ENCODE results near the gene TMEM72. TPM values are rescaled to one million over a fixed set of nuclear protein-coding genes. Genes with fewer than 3 reads are reported as not detected.
A peak's percentile ranks its signal among the peaks of the same experiment; 100 is the strongest.

Gene TMEM72
- total RNA-seq, 1 experiment from 2014 or later: not detected

- DNase-seq: peak in 1 of 2 experiments; percentile 30
- Mint-ChIP-seq H3K36me3 (ENCODE audit: insufficient read depth, unreplicated experiment) (no peaks in the 10 kb centered on the region), H3K27me3 (ENCODE audit: insufficient read depth, unreplicated experiment) (peaks cover 7% of the 10 kb centered on the region), H3K4me1 (ENCODE audit: low read depth, unreplicated experiment) (no peaks in the 10 kb centered on the region), H3K4me3 (ENCODE audit: unreplicated experiment) (no peak overlapping the region), H3K27ac (ENCODE audit: unreplicated experiment) (no peak overlapping the region), H3K9me3 (ENCODE audit: unreplicated experiment) (no peaks in the 10 kb centered on the region)
- no TSS peak for BruUV-seq (replicated peaks)
- CTCF ChIA-PET: interaction anchor here (2.0 kb wide), 1 partner anchor 61 kb away, joined by 51 read pairs; no protein-coding TSS in a partner anchor
- Histone ChIP-seq H3K9me3 (no peaks in the 10 kb centered on the region), H3K36me3 (ENCODE audit: control insufficient read depth, insufficient read depth, low read length) (no peaks in the 10 kb centered on the region), H3K27me3 (replicated peaks; ENCODE audit: control insufficient read depth, insufficient read depth, low read length) (no peaks in the 10 kb centered on the region), H3K4me1 (peaks cover 10% of the 10 kb centered on the region; the same call in 1 of the 2 replicates), H3K4me3 (ENCODE audit: low read depth, low read length) (no peak overlapping the region)
- POLR2A ChIA-PET: no interaction called here
- intact Hi-C loops (cut with micrococcal nuclease; ENCODE audit: unreplicated experiment): no loop called here
- no peak for TF ChIP-seq CTCF (IDR thresholded peaks at IDR 0.05; ENCODE audit: insufficient read depth in 1 of 2, low read depth in 1 of 2, low read length in 1 of 2, severe bottlenecking in 1 of 2, unreplicated experiment in 1 of 2)
Measured at GRCh38 chr10:44923611-44924010, 12.5 kb downstream of the TMEM72 start.

GRCh38 chr10:44924261-44925040, 13.3 kb downstream of the TMEM72 start:
- Mint-ChIP-seq H3K27ac (ENCODE audit: unreplicated experiment) (no peak overlapping the region), H3K9me3 (ENCODE audit: unreplicated experiment) (no peaks in the 10 kb centered on the region), H3K27me3 (ENCODE audit: insufficient read depth, unreplicated experiment) (peaks cover 7% of the 10 kb centered on the region), H3K4me3 (ENCODE audit: unreplicated experiment) (no peak overlapping the region), H3K4me1 (ENCODE audit: low read depth, unreplicated experiment) (no peaks in the 10 kb centered on the region), H3K36me3 (ENCODE audit: insufficient read depth, unreplicated experiment) (no peaks in the 10 kb centered on the region)
- DNase-seq: peak in 1 of 2 experiments; percentile 33
- H3K36me3 ChIP-seq (ENCODE audit: control insufficient read depth, insufficient read depth, low read length): no peaks in the 10 kb centered on the region
- H3K27me3 ChIP-seq (replicated peaks; ENCODE audit: control insufficient read depth, insufficient read depth, low read length): no peaks in the 10 kb centered on the region
- H3K4me1 ChIP-seq: peaks cover 10% of the 10 kb centered on the region; the same call in 1 of the 2 replicates
- no peaks in the 10 kb centered on the region for H3K9me3 ChIP-seq
- no peak overlapping the region for H3K4me3 ChIP-seq (ENCODE audit: low read depth, low read length)
- TF ChIP-seq CTCF (IDR thresholded peaks at IDR 0.05; ENCODE audit: insufficient read depth in 1 of 2, low read depth in 1 of 2, low read length in 1 of 2, severe bottlenecking in 1 of 2, unreplicated experiment in 1 of 2): no peak
- BruUV-seq (replicated peaks): no TSS peak
- POLR2A ChIA-PET: interaction anchor here (0.8 kb wide), 1 partner anchor 76 kb away, joined by 3 read pairs; no protein-coding TSS in a partner anchor
- intact Hi-C loops (cut with micrococcal nuclease; ENCODE audit: unreplicated experiment): loop anchor here (1.0 kb wide), 4 partner anchors 13 to 1253 kb away; partner anchors contain the start of gene TMEM72
- CTCF ChIA-PET: interaction anchor here (0.6 to 2.0 kb wide), 15 partner anchors 11 to 568 kb away, joined by 3 to 51 read pairs (median 5); partner anchors contain the start of genes DEPP1 and TMEM72

- ChIA-PET POLR2A (interaction anchor here (0.7 to 0.8 kb wide), 2 partner anchors 75 to 191 kb away, joined by 3 read pairs; no protein-coding TSS in a partner anchor), CTCF (interaction anchor here (0.6 to 2.0 kb wide), 15 partner anchors 10 to 569 kb away, joined by 3 to 51 read pairs (median 5); partner anchors contain the start of genes DEPP1 and TMEM72)
- Mint-ChIP-seq H3K36me3 (ENCODE audit: insufficient read depth, unreplicated experiment) (no peaks in the 10 kb centered on the region), H3K4me1 (ENCODE audit: low read depth, unreplicated experiment) (no peaks in the 10 kb centered on the region), H3K27me3 (ENCODE audit: insufficient read depth, unreplicated experiment) (peaks cover 13% of the 10 kb centered on the region), H3K4me3 (ENCODE audit: unreplicated experiment) (no peak overlapping the region), H3K27ac (ENCODE audit: unreplicated experiment) (no peak overlapping the region), H3K9me3 (ENCODE audit: unreplicated experiment) (no peaks in the 10 kb centered on the region)
- peak; percentile 69 to 89 for TF ChIP-seq CTCF (IDR thresholded peaks at IDR 0.05; ENCODE audit: insufficient read depth in 1 of 2, low read depth in 1 of 2, low read length in 1 of 2, severe bottlenecking in 1 of 2, unreplicated experiment in 1 of 2)
- intact Hi-C loops (cut with micrococcal nuclease; ENCODE audit: unreplicated experiment): loop anchor here (1.0 kb wide), 4 partner anchors 14 to 1254 kb away; partner anchors contain the start of gene TMEM72
- BruUV-seq (replicated peaks): no TSS peak
- no peaks in the 10 kb centered on the region for H3K27me3 ChIP-seq (replicated peaks; ENCODE audit: control insufficient read depth, insufficient read depth, low read length)
- no peaks in the 10 kb centered on the region for H3K9me3 ChIP-seq
- DNase-seq: peak; percentile 73 to 78
- H3K4me1 ChIP-seq: peaks cover 10% of the 10 kb centered on the region; the same call in 1 of the 2 replicates
- no peak overlapping the region for H3K4me3 ChIP-seq (ENCODE audit: low read depth, low read length)
- H3K36me3 ChIP-seq (ENCODE audit: control insufficient read depth, insufficient read depth, low read length): no peaks in the 10 kb centered on the region
Measured at GRCh38 chr10:44925224-44925623, 14.1 kb downstream of the TMEM72 start.
